HG03175 (cell line): ENCODE measurements around the gene DAAM1.

ENCODE experiments used
- ATAC-seq: cut with Tn5 transposase; IDR thresholded peaks from one replicate; pipeline ENCODE4 v1.9.1; 2021; ENCODE audit warnings: mild to moderate bottlenecking, moderate library complexity; ENCODE audit not compliant: unreplicated experiment

The DAAM1 gene

DNA sequence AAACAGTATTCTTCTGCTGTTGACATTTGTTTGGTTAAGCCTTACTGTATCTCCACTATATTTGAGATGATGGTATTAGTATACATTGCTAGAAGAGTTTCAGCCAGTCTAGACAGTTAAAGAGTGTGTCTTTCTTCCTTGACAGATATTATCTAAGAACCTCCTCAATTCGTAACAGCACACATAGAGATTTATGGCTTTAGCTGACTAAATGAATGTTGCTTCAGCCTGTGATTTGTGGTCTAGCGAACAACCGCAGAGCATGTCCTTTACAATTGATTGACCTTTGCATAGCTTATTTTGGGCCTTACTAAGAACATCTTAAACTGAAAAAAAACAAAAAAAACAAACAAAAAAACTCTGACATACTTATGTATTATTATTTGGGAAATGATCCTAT, 122.2 kb downstream of the DAAM1 start:
- no peak for ATAC-seq

DNA sequence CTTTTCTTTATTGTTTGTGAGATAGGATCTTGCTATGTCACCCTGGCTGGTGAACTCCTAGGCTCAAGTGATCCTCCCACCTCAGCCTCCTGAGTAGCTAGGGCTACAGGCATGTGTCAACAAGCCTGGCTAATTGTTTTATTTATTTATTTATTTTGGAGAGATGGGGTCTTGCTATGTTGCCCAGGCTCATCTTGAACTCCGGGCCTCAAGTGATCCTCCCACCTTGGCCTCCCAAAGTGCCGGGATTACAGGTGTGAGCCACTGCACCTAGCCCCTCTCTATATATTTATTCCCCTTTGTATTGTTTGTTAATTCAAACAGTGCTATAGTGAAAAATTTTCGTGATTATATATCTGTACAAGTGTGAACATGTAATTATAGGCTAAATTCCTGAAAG, 123.3 kb downstream of the DAAM1 start:
- no peak for ATAC-seq

DNA sequence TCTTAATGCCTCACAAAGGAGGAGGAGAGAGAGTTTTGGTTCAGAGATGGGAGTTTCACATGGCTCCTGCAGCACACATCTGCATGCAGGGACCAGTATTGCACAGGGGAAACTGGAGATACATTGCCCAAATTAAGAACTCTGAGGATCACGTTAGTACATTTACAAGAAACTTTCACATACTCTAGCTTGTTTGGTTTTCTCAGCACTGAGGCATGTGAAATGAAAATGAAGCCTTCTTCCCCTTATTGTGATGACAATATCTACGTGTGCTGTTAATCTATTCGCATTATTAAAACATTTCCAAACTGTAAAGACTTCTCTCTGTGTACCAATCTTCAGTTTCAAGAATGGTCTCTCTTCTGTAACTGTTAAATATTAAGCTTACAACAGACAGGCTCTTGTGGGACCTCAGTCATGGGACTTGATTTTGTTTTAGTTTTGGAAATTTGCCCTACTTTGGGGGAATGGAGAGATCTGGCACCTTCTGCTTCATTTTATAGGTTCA, 124.7 kb downstream of the DAAM1 start:
- peak; percentile 66 for ATAC-seq

DNA sequence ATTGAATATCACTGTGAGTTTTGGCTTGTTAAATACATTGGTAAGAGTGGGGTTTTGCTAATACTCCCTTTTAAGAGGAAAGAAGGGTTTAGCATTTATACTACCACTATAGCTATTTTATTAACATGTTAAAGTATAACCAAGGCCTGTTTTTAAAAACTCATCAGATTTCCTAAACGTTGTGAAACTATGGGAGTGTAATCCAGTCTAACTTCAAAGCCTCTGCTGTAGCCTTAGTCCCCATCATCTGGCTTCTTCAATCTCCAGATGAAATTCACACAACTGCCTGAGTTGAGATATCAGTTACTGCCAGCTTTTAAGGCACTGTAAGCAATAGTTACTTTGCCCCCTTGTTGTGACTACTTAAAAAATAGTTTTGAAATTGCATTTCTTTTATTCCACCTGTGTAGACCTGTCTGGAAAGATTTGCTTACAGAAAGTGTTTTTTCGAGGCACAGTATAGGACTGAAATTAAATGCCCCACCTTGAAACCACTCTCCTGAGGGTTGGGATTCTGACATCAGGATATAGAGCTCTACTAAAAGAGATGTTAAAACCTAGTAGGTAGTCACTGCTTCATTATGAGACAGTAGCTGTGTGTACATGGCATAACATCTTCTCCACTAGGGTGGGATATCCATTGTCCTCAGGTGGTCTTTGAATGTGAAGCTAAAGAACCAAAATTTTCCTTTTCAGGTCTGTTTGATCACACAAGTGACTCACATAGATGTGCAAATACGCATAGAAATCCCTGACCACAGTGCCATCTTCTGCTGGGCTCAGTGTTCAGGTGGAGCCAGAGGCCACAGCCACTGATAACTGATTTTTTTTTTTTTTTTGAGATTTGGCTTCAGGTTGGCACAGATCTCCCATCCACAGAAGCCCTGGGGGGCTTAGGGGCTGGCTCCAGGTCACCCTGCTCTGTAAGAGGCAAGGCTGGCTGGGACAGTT, 125.5 kb downstream of the DAAM1 start:
- no peak for ATAC-seq

DNA sequence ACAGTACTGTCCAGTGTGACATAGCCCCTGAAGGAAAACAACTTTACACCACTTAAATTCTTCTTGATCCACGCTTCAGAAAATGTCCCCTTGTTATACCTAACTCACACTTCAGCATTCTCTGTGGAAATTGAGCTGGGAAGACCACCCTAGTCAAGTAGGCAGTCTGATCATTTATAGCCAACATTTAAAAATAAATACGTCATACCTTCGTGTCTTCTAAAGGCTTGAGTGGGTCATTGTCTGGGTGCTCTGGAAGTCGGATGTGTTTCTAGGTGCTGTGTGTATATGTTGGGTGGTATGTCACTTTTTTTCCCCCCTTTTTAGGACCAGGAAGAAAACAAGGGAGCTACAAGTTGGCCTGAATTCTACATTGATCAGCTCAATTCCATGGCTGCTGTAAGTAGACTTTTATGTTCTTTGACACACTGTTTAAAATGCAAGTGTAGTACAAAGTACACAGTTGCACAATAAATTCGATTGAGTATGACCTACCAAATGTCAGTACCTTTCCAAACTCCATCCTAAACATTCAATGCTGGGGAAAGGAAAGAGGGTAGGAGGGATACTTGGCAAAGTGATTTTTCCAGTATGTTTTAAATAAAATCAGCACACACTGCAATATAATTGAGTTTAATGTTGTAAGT, 126.6 kb downstream of the DAAM1 start:
- no peak for ATAC-seq

DNA sequence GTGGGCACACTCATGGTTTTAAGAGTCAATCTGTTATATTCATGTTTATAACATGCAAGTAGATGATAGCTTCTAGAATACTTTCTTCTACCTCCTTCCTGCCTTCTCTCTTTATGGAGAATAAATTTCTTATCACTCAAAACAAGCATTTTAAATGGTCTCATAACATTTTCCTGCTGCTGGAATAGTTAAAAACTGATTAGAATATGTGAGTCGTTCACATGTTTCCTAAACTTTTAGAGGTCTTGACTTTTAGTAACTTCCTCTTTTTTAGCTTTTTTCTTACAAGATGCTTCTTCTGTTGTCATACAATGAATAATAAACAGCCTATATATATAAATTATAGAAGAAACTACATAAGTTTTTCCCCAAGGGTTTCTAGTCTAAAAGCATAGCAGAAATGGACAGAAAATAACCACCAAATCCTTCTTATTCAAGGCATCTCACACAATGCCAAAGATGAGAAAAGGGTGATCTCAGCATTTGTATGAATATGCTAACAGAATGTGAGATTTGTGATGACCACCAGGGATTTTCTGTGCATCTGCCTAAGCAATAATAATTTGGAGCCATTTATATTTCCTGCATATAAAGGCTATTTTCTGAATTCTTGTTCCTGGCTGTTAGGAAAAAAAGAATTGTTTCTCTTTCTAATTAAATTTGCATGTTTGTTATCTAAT, 127.8 kb downstream of the DAAM1 start:
- no peak for ATAC-seq

DNA sequence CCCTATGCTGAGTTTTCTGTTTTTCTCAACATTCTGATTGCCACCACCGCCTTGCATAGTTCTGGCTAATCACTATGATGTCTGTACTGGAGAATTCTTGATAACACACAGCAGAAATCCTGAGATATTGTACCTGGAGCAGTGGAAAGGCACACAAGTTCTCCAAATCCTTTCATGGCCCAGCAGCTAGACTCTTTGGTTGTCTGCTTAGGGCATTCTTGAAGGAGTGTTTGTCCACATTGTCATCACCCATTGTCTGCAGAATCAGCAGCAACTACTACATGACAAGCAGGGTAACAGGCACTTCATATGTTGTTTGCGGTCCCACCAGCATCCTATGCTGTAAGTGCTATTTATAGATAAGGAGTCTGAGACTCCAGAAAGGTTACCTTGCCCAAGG, 128.9 kb downstream of the DAAM1 start:
- no peak for ATAC-seq

DNA sequence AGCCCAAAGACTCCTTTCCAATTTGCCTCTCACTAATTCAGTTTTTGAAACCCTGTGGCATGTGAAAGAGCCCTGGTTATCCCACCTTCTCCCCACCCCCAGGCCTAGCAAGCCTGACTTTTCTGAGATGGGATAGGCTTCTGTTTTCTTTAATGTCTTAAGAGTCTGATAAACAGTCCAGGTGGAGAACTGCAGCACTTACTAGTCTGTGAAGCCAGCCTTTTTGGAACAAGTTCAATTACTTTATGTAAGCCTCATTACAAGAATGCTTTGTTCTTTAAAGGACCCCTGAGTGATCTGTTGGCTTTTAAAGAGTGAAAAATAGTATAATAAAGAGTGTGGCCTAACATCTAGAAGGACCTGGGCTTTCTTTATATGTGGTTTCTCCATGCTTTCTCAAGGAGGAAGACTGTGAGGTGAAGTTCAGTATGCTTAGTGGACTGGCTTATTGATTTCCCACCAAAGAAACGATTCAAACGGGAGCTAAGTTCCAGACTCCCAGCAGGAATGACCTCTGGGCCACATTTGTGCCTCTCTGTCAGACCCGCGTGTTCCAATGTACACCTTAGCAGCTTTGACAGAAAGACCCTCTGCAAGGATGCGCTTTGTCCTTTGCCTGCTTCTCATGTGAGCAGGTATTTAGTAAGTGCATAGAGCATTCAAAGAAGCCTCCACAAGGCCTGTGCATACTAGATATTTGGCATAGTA, 129.5 kb downstream of the DAAM1 start:
- no peak for ATAC-seq

DNA sequence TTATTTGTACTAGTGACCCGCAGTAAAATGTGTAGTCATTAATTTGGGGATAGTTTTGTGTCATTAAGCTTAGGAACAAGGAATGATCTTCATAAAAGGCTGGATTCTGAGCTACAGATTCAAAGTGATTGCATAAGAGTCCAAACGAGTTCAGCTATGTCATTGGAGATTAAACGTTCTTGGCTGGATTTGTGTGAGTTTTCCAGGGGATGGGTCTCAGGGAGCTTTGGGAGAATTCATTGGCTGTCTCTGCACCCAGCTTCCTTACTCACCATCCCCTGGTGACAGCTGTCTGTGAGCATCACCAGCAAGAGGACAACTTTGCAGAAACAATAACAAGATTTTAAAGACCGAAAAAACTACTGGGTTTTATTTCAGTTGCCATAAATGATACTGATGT, 130.4 kb downstream of the DAAM1 start:
- no peak for ATAC-seq

DNA sequence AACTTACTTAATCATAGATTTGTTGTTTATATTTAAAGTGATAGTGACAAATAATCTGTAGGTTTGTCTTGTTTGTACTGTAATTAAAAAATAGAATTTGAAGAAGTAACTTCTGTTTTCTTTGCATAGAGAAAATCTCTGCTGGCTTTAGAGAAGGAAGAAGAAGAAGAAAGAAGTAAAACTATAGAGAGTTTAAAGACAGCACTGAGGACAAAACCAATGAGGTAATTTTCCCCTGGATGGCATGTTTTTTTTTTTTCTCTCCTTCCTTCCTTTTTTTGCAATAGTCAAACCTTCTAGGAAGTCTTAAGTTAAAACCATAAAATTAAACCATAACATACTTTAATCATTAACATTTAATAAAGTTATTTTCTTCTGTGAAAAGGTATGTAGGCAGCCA, 131.9 kb downstream of the DAAM1 start:
- no peak for ATAC-seq

DNA sequence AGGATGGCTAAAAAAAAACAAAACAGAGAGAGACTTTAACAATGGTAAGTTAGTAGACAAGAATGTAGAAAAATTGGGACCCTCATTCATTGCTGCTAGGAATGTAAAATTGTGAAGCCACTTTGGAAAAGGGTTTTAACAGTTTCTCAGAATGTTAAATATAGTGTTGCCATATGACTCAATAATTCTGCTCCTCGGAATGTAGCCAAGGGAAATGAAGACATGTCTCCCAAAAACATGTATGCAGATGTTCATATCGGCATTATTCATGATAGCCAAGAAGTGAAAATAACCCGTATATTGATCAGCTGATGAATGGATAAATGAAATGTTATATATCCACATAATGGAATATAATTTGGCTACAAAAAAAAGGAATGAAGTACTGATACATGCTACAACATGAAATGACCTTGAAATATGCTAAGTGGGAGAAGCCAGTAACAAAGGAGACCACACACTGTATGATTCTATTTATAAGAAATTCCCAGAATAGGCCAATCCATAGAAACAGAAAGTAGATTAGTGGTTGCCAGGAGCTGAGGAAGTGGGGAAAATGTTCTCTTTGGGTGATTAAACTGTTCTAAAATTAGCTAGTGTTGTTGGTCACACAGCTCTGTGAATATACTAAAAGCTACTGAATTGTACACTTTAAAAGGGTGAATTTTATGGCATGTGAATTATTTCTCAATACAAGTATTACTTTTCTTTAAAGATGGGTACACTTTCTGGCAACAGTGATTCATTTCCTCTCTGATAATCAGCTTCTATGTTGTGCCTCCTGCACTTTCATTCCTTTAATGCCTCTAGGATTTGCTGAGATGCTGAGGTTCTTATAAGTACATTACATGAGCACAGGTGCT, 132.5 kb downstream of the DAAM1 start:
- no peak for ATAC-seq

DNA sequence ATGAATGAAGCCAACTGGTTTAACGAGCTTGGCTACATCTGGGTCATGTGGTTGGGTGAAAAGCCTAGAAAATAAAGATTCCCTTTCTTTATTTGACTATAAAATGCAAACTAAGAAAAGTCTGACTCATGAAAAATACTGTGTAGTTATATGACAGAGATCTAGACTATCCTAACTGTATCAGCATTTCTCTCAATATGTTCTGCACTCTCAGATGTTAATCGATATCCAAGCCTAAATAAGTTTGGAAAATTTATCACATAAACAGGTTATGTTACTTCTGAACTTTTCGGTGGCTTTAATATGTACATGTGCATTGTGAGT, 133.1 kb downstream of the DAAM1 start:
- no peak for ATAC-seq

DNA sequence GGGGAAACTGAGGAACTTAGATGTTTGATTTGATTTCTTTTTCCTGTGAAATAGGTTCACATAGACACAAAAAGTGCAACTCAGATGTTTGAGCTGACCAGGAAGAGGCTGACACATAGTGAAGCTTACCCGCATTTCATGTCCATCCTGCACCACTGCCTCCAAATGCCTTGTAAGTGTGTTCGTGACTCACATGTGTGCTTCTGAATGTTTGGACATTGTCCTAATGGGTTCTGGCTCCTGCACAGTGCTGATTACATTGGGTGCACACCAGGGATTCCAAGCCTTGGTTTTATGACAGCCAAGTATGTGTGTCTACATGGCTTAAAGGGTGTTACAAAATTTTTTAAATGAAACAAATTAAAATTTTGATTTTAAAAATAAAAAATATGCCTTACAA, 137.4 kb downstream of the DAAM1 start:
- no peak for ATAC-seq

DNA sequence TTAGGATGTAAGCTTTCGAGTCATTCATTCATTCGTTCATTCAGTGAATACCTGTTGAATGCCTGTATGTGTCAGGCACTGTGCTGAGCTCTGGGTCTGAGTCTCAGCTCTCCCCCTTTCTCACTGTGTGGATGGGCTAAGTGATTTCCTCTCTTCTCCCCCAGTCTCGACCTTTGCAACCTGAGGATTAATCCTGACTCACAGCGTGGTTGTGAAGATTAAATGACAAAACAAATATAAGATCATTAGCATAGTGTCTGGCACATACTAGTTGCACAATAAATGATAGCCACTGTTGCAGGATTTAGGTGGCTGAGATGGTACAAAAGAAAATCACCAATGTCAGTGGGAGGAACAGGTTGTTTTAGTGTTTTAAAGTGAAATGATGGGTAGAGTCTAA, 140.0 kb downstream of the DAAM1 start:
- no peak for ATAC-seq

DNA sequence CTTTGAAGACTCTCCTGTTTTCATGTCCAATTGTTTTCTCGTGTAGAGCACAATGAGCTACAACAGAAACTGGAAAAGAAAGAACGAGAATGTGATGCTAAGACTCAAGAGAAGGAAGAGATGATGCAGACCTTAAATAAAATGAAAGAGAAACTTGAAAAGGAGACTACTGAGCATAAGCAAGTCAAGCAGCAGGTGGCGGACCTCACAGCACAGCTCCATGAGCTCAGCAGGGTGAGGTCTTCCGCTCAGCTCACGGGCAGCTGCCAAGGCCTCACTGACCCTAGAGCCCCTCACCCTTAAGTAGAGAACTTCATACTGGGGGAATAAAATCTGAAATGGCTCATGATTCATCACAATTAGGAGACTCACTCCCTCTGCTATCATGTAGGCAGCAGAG, 142.0 kb downstream of the DAAM1 start:
- no peak for ATAC-seq

DNA sequence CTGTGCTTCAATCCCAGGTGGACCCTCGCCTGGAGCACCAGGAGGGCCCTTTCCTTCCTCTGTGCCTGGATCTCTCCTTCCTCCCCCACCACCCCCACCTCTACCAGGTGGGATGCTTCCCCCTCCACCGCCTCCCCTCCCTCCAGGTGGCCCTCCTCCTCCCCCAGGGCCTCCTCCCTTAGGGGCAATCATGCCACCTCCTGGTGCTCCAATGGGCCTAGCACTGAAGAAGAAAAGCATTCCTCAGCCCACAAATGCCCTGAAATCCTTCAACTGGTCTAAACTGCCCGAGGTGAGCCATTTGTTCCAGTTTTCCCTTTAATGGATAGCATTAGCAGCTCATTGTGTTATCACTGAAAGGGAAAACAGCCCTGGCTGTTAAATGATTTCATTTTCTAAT, 142.8 kb downstream of the DAAM1 start:
- ATAC-seq, result no peak

DNA sequence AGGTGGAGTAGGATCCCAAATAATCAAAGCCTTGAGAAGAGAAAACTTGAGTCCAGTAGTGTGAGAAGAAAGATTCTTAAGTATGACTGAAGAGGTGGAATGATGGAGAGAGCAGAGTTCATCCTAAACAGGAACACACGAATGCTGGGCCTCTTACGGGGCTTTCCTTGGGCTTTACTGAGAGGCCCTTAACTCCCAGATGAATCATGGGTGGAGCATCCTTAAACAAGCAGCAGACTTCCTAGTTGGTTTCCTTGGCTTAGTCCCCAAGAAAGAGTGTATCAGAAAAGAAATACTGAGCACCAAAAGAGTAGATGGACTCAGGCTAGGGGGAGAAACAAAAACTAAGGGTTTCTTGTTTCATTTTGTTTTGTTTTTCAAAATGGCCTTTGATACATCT, 144.3 kb downstream of the DAAM1 start:
- ATAC-seq, result no peak

DNA sequence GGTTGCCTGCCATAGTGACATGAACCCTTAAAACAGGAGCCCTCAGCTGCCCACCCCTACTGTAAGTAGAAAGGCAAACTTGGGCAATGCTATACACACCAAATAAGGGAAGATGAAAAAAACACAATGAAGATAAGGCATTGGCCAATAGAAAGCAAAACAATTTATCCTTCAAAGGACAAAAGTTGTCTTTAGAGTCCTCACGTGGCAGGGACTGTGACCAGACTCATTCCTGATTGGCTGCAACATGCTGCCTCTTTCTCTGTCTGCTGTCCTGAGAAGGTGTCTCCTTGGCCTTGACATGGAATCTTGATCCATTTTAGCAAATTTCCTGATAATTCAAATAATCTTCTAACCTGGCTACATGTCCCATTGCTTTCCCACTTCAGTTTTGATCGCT, 144.8 kb downstream of the DAAM1 start:
- ATAC-seq, result no peak

DNA sequence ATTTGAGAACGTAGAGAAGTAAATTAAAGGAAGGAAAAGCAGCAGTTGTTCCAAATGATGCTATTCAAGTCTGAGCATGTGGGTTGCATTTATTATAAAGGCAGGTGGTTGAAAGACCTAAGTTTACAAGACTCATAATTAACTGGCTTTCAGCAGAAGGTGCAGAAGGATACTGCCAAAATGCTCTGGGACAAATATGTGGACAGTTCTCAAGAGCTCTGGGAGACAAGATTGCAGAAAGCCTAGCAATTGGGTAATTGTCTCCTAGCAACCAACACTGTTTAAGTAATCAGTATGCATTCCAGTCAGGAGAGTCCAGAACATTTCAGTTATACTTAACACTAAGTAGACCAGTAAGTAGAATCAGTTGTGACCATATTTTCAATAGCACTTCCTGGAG, 145.2 kb downstream of the DAAM1 start:
- ATAC-seq, result no peak

DNA sequence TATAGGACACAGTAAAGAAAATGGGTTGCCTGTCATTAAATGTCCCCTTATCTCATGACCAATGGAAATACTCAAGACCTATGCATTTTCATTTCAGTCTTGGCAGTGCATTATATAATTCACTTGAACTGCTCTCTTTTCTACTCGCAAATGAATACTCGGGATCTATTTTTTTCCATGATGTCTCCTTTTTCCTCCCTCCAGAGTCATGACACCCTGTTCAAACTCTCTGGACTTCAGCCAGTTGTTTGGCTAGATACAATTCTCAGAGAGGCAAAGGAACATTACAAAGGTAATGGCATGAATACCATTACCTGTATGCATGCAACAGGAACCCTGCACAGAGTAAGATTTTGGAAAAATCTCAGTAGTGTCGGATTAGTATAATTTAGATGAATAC, 145.8 kb downstream of the DAAM1 start:
- ATAC-seq, result no peak
